Common myeloid progenitor, CD34-positive (primary cell): ENCODE results near the gene STAG1.

ENCODE experiments used
- CTCF ChIA-PET: fragments of 350-600 bp; sonication (Branson Sonifier 250); formaldehyde crosslinking; loops from one replicate; lab custom pipeline; 2021; ENCODE audit warnings: antibody characterized with exemption; lab: Charles Lee
- POLR2A ChIA-PET: fragments of 350-600 bp; sonication (Branson Sonifier 250); formaldehyde crosslinking; loops from one replicate; lab custom pipeline; 2021; ENCODE audit warnings: antibody characterized with exemption; lab: Charles Lee
- DNase-seq, 3 donors: peaks; one replicate each; pipeline versions ENCODE4 v3.0.0 to v3.0.0-alpha.2; 2013
- H3K27ac ChIP-seq, 2 experiments: 1 replicate in 1 of 2; 2 replicates in 1 of 2; pipeline ENCODE4 v1.7.0; 2013; ENCODE audit warnings: inconsistent platforms in 2 of 2, low read length in 2 of 2, mild to moderate bottlenecking in 2 of 2, low read depth in 1 of 2, moderate library complexity in 1 of 2; ENCODE audit not compliant: severe bottlenecking in 2 of 2, insufficient read depth in 1 of 2, poor library complexity in 1 of 2
- H3K27me3 ChIP-seq, 5 experiments: replicated peaks in 2 of 5; 1 replicate in 3 of 5; 2 replicates in 2 of 5; pipeline versions ENCODE4 v1.6.1 to v1.7.0; 2013; ENCODE audit warnings: low read length in 4 of 5, mild to moderate bottlenecking in 2 of 5, moderate library complexity in 2 of 5, inconsistent platforms in 1 of 5; ENCODE audit not compliant: insufficient read depth in 5 of 5, control insufficient read depth in 4 of 5
- H3K36me3 ChIP-seq, 4 experiments: 1 replicate in 2 of 4; 2 replicates in 2 of 4; pipeline versions ENCODE4 v1.6.1 to v1.7.0; 2013; ENCODE audit warnings: low read length in 3 of 4, control low read depth in 1 of 4, mild to moderate bottlenecking in 1 of 4; ENCODE audit not compliant: control insufficient read depth in 4 of 4, insufficient read depth in 4 of 4
- H3K4me1 ChIP-seq, 4 experiments: 1 replicate in 3 of 4; 2 replicates in 1 of 4; pipeline versions ENCODE4 v1.6.1 to v1.7.1; 2013; ENCODE audit warnings: low read length in 3 of 4, mild to moderate bottlenecking in 3 of 4, control low read depth in 1 of 4, inconsistent platforms in 1 of 4, moderate library complexity in 1 of 4; ENCODE audit not compliant: control insufficient read depth in 4 of 4, insufficient read depth in 4 of 4; ENCODE audit errors: control extremely low read depth in 1 of 4
- H3K4me3 ChIP-seq, 7 experiments: 1 replicate in 4 of 7; 2 replicates in 3 of 7; pipeline versions ENCODE4 v1.5.1 to v1.7.0; 2013; ENCODE audit warnings: mild to moderate bottlenecking in 7 of 7, low read length in 6 of 7, moderate library complexity in 6 of 7, inconsistent platforms in 2 of 7, low read depth in 2 of 7, control low read depth in 1 of 7; ENCODE audit not compliant: insufficient read depth in 4 of 7, control insufficient read depth in 1 of 7; ENCODE audit errors: extremely low read depth in 1 of 7
- H3K9me3 ChIP-seq, 5 experiments: 1 replicate in 4 of 5; 2 replicates in 1 of 5; pipeline versions ENCODE4 v1.6.1 to v1.7.1; 2013; ENCODE audit warnings: low read length in 4 of 5, mild to moderate bottlenecking in 2 of 5, inconsistent platforms in 1 of 5, low read depth in 1 of 5, moderate library complexity in 1 of 5; ENCODE audit not compliant: control insufficient read depth in 4 of 5, insufficient read depth in 2 of 5; ENCODE audit errors: control extremely low read depth in 1 of 5
- WGBS: methylation state at CpG from one replicate; pipeline ENCODE4 v1.1.5; 2013; ENCODE audit not compliant: insufficient coverage; 5-methylcytosine and 5-hydroxymethylcytosine counted together

Gene STAG1

DNA sequence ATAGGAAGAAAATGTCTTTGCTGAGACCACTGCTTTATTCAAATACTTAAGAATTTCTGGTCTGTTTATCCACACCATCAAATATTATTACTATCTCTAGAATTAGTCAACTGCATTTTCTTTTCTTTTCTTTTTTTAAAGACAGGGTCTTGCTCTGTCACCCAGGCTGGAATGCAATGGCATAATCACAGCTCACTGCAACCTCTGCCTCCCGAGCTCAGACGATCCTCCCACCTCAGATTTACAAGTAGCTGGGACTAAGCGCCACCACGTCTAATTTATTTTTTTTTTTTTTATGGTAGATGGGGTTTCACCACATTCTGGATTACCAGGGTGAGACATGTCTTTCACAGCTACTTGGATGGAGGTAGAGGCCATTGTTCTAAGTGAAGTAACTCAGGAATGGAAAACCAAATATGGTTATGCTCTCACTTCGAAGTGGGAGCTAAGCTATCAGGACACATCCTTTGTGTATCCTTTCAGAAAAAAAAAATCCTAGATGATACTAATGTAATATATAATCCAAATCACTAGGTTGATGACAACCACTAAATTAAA is 52.8 kb downstream of the STAG1 start:
- no peak for DNase-seq
- no peaks in the 10 kb centered on the region for H3K4me1 ChIP-seq
- H3K4me3 ChIP-seq = no peak overlapping the region
- H3K27me3 ChIP-seq = no peaks in the 10 kb centered on the region
- ChIA-PET POLR2A (no interaction called here), CTCF (no interaction called here)
- peaks cover 5 to 39% (median 10%) of the 10 kb centered on the region in 5 experiments for H3K9me3 ChIP-seq
- WGBS = no CpG with 5 or more reads among the region's 5 CpGs
- peaks cover 0 to 6% (median 0%) of the 10 kb centered on the region in 4 experiments for H3K36me3 ChIP-seq
- no peak overlapping the region for H3K27ac ChIP-seq

DNA sequence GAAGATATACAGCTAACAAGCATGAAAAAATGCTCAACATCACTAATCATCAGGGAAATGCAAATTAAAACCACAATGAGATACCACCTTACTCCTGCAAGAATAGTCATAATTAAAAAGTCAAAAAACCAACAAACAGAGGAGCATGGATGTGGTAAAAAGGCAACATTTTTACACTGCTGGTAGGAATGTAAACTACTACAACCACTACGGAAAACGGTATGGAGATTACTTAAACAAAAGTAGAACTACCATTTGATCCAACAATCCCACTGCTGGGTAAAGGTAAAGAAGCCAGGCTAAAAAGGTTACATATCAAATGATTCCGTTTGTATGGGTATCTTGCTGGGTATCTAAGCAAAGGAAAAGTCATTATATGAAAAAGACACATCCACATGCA is 53.8 kb downstream of the STAG1 start:
- no peak overlapping the region for H3K4me3 ChIP-seq
- peaks cover 0 to 6% (median 2%) of the 10 kb centered on the region in 4 experiments for H3K36me3 ChIP-seq
- peaks cover 5 to 49% (median 10%) of the 10 kb centered on the region in 5 experiments for H3K9me3 ChIP-seq
- no peak overlapping the region for H3K27ac ChIP-seq
- no peaks in the 10 kb centered on the region for H3K4me1 ChIP-seq
- ChIA-PET CTCF (no interaction called here), POLR2A (no interaction called here)
- WGBS = no CpG with 5 or more reads among the region's 3 CpGs
- DNase-seq = no peak
- H3K27me3 ChIP-seq = no peaks in the 10 kb centered on the region

DNA sequence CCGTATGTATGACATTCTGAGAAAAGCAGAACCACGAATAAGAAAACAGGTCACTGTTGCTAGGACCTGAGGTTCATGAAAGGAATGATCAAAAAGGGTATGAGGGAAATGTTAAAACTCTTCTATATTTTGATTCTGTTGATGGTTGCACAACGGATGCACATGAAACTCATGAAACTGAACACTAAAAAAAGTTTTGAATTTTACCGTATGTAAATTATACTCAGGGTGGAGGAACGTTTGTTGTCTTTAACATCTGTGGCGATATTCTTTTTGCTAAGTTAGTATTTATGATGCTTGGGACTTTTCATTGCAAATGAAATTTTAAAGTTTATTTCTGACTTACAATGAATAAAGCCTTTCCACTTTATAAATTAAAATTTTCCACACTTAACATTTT is 55.4 kb downstream of the STAG1 start:
- CTCF ChIA-PET = no interaction called here

DNA sequence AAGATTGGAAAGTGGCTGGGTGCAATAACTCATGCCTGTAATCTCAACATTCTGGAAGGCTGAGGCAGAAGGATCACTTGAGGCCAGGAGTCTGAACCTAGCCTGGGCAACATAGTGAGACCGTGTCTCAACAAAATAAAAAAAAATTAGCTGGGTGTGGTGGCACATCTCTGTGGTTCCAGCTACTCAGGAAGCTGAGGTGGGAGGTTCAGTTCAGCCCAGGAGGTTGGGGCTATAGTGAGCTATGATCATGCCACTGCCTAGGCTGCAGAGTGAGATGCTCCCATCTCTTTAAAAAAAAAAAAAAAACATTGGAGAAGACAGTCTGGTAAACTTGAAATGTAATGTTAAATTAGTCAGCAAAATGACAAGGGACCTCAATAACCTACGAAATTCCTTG is 57.9 kb downstream of the STAG1 start:
- CTCF ChIA-PET = interaction anchor here (1.0 to 1.3 kb wide), 2 partner anchors 19 to 58 kb away, joined by 3 to 5 read pairs; no protein-coding TSS in a partner anchor
- WGBS = 100% methylated on average over 2 of the region's 2 CpGs
- H3K27me3 ChIP-seq = no peaks in the 10 kb centered on the region
- POLR2A ChIA-PET = no interaction called here
- H3K4me1 ChIP-seq = peaks cover 0 to 3% (median 0%) of the 10 kb centered on the region in 4 experiments
- no peak overlapping the region for H3K27ac ChIP-seq
- no peak overlapping the region for H3K4me3 ChIP-seq
- peaks cover 5 to 54% (median 10%) of the 10 kb centered on the region in 5 experiments for H3K9me3 ChIP-seq
- no peak for DNase-seq
- H3K36me3 ChIP-seq = peaks cover 0 to 6% (median 2%) of the 10 kb centered on the region in 4 experiments

More for the DNA sequence above, 55.4 kb downstream of the STAG1 start:
- Histone ChIP-seq H3K4me1 (peaks cover 0 to 1% (median 0%) of the 10 kb centered on the region in 4 experiments), H3K9me3 (peaks cover 5 to 57% (median 10%) of the 10 kb centered on the region in 5 experiments), H3K36me3 (peaks cover 0 to 6% (median 2%) of the 10 kb centered on the region in 4 experiments), H3K27me3 (no peaks in the 10 kb centered on the region), H3K27ac (no peak overlapping the region), H3K4me3 (no peak overlapping the region)
- 100% methylated on average over 3 of the region's 6 CpGs for WGBS
- DNase-seq = no peak
- POLR2A ChIA-PET = no interaction called here

GRCh38 chr3:136690599-136690998 is 61.6 kb downstream of the STAG1 start:
- Histone ChIP-seq H3K27ac (no peak overlapping the region), H3K9me3 (peaks cover 0 to 30% (median 3%) of the 10 kb centered on the region in 5 experiments), H3K4me3 (no peak overlapping the region), H3K36me3 (peaks cover 0 to 4% (median 0%) of the 10 kb centered on the region in 4 experiments), H3K4me1 (peaks cover 0 to 3% (median 0%) of the 10 kb centered on the region in 4 experiments), H3K27me3 (no peaks in the 10 kb centered on the region)
- peak in 2 of 3 donors; percentile 31 to 63 for DNase-seq
- 98% methylated on average over 3 of the region's 3 CpGs for WGBS
- ChIA-PET POLR2A (no interaction called here), CTCF (interaction anchor here (1.7 kb wide), 1 partner anchor 12 kb away, joined by 15 read pairs; no protein-coding TSS in a partner anchor)

DNA sequence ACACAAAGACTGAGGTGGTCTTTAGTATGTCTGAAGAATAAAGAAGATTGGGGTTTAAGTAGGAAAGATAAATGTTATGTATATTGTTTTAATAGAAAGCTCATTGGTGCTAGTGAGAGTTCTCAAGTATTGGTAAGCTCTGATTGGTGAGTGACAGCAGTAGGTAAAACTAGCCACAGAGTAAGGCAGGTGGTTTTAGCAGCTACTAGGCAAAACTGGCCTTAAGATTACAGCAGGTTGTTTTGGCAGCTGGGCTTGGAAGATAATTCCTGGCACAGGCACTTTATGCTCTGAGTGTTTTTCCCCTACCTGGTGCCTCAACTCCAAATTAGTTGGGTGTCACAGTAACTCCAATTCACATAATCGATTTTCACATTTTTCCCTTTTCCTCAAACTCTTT is 66.3 kb downstream of the STAG1 start:
- POLR2A ChIA-PET = interaction anchor here (0.7 kb wide), 1 partner anchor 9 kb away, joined by 3 read pairs; no protein-coding TSS in a partner anchor
- Histone ChIP-seq H3K4me3 (no peak overlapping the region), H3K9me3 (no peaks in the 10 kb centered on the region), H3K27me3 (no peaks in the 10 kb centered on the region), H3K4me1 (no peaks in the 10 kb centered on the region), H3K27ac (no peak overlapping the region), H3K36me3 (peaks cover 0 to 4% (median 0%) of the 10 kb centered on the region in 4 experiments)
- CTCF ChIA-PET = interaction anchor here (1.0 to 1.2 kb wide), 2 partner anchors 11 to 66 kb away, joined by 3 read pairs; partner anchors contain the start of gene STAG1
- no CpG with 5 or more reads among the region's 1 CpG for WGBS
- peak in 2 of 3 donors; percentile 28 to 41 for DNase-seq

GRCh38 chr3:136682740-136683312 is 69.4 kb downstream of the STAG1 start:
- 80% methylated on average over 1 of the region's 3 CpGs for WGBS
- no peak overlapping the region for H3K4me3 ChIP-seq
- no peaks in the 10 kb centered on the region for H3K4me1 ChIP-seq
- DNase-seq = no peak
- H3K36me3 ChIP-seq = peaks cover 0 to 4% (median 0%) of the 10 kb centered on the region in 4 experiments
- ChIA-PET POLR2A (no interaction called here), CTCF (no interaction called here)
- H3K27me3 ChIP-seq = no peaks in the 10 kb centered on the region
- no peaks in the 10 kb centered on the region for H3K9me3 ChIP-seq
- H3K27ac ChIP-seq = no peak overlapping the region
